Left renal cortex interstitium (tissue), 4 donors: ENCODE measurements around the gene CCDC28B. TPM values are rescaled to one million over a fixed set of nuclear protein-coding genes. Genes with fewer than 3 reads are reported as not detected.

Experiments
- DNase-seq, 4 donors: peaks; one replicate each; pipeline ENCODE4 v3.0.0-alpha.2; 2013; ENCODE audit warnings: low read depth in 4 of 4, low spot score in 2 of 4, missing footprints in 1 of 4
- polyA plus RNA-seq, 4 donors: library from polyadenylated mRNA; unstranded; fragments of 120-200 nt; gene quantifications; one replicate each; pipeline ENCODE4 v1.2.1, GENCODE V29; 2013; ENCODE audit not compliant: insufficient read length in 4 of 4

The CCDC28B gene
- polyA plus RNA-seq, 4 donors: 21.0 to 30.9 (median 27.7) TPM

DNA sequence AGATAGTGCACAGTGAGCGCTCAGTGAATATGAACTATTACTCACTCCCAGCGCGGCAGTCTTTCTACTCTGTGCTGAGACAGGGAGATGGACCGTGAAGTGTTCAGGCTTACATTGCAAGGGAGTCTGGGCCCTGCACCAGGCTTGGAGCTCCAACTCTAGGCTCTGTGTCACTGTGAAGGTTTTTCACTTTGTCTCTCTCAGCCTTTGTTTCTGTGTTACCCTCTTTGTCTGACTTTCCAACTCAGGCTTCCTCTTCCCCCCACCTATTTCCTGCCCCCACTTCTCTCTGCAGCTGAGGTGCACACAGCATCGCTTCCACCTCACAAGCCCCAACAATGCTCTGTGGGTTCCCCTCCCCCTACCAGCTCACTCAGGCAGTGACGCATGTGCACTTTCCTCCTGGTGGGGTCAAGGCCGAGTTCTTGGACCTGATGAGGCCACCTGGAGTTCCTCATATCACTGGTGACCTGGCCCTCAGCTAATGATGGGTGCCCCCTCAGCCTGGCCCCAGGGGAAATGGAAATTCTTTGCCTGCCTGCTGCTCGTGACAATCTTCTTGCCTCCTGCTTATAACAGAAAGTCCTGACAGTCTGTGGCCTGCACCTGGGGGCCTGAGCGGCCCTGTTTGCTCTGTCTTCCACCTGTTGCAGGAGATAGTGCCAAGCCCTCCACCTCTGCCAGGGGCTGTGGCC lies 49.6 kb downstream of the CCDC28B start:
- no peak for DNase-seq

DNA sequence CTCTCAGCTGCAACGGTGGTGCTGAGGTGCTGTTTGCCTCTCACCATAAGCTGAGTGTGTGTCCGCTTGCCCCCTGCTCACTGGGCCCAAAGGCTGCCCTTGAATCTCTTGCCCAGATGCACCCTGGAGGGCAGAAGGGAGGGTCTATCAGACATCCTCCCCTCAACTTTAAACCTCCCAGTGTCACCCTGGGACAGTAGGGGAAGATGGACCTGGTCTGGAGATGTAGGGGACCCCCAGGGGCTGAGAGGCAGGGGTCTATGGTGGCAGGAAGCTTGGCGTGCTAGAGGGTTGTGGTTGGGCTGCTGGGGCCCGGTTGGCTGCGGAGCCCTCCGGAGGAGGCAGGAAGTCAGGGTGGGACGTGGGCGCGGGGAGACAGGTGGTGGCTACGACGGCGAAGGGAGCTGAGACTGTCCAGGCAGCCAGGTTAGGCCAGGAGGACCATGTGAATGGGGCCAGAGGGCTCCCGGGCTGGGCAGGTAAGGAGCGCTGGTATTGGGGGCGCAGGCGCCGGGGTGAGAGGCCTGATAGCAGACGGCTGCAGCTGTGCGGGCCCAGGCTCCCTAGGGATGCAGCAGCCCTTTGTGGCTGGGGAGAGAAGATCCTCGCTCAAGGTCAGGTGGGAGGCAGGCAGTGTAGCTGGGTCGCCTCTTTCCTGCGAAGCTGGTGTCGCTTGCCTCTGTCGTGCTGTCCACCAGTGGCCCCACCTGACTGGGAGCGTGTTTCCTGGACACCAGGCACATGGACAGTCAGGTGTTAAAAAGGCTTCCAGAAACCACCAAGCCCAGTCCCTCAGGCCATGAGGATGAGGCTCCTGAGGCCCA lies 50.7 kb downstream of the CCDC28B start, which contains the start of gene LCK:
Gene LCK (plus strand): TSS at position 373 of the 824 bp plus-strand sequence. CDS start 23,065 bp downstream, outside the sequence.
- no peak for DNase-seq

Other genes starting within 250 kb of the CCDC28B start
- 100 to 1,000 TPM; 229 to 267 (median 247) TPM for gene KHDRBS1, start 186.7 kb upstream of the CCDC28B start, polyA plus RNA-seq
- 10 to 100 TPM; 17.9 to 25.5 (median 20.4) TPM for gene TMEM39B, start 127.7 kb upstream of the CCDC28B start, polyA plus RNA-seq
- gene KPNA6, start 92.5 kb upstream of the CCDC28B start, polyA plus RNA-seq: 10 to 100 TPM; 27.8 to 36.3 (median 35.9) TPM
- 10 to 100 TPM; 43.3 to 49.8 (median 45.9) TPM for gene TXLNA, start 20.9 kb upstream of the CCDC28B start, polyA plus RNA-seq
- 10 to 100 TPM in 2 of 4 donors, 1 to 10 TPM in 2; 6.8 to 10.7 (median 8.7) TPM for gene IQCC, start 5.1 kb downstream of the CCDC28B start, polyA plus RNA-seq
- 1 to 10 TPM in 2 of 4 donors, under 1 TPM in 2; 0.21 to 2.4 (median 1.4) TPM for gene DCDC2B, start 8.5 kb downstream of the CCDC28B start, polyA plus RNA-seq
- 10 to 100 TPM; 20.2 to 32.3 (median 27.1) TPM for gene TMEM234, start 21.8 kb downstream of the CCDC28B start, polyA plus RNA-seq
- 100 to 1,000 TPM; 147 to 179 (median 174) TPM for gene EIF3I, start 21.8 kb downstream of the CCDC28B start, polyA plus RNA-seq
- gene FAM167B, start 46.6 kb downstream of the CCDC28B start, polyA plus RNA-seq: 10 to 100 TPM in 2 of 4 donors, 1 to 10 TPM in 2; 8.6 to 12.5 (median 10.0) TPM
- 1 to 10 TPM; 4.3 to 6.9 (median 6.1) TPM for gene LCK, start 50.7 kb downstream of the CCDC28B start, polyA plus RNA-seq
- 100 to 1,000 TPM; 159 to 219 (median 180) TPM for gene HDAC1, start 91.5 kb downstream of the CCDC28B start, polyA plus RNA-seq
- 100 to 1,000 TPM; 389 to 551 (median 440) TPM for gene MARCKSL1, start 135.6 kb downstream of the CCDC28B start, polyA plus RNA-seq
- gene FAM229A, start 161.9 kb downstream of the CCDC28B start, polyA plus RNA-seq: 10 to 100 TPM in 1 of 4 donors, 1 to 10 TPM in 3; 2.8 to 10.6 (median 8.5) TPM
- gene TSSK3, start 161.9 kb downstream of the CCDC28B start, polyA plus RNA-seq: 1 to 10 TPM; 2.0 to 9.1 (median 5.1) TPM
- 10 to 100 TPM; 60.6 to 69.4 (median 63.3) TPM for gene BSDC1, start 193.8 kb downstream of the CCDC28B start, polyA plus RNA-seq